ENCODE data around the gene FBXO39. TPM values are rescaled to one million over a fixed set of nuclear protein-coding genes. Genes with fewer than 3 reads are reported as not detected.

The FBXO39 gene
- total RNA-seq, 6 experiments from 2014 or later = not detected

GRCh38 chr17:6818938-6819337, 42.9 kb downstream of the FBXO39 start:
- TF ChIP-seq CTCF (IDR thresholded peaks at IDR 0.05) = no peak
- H3K27me3 Mint-ChIP-seq (ENCODE audit: insufficient read depth) = peaks cover 17% of the 10 kb centered on the region

GRCh38 chr17:6823011-6823442, 47.0 kb downstream of the FBXO39 start:
- Mint-ChIP-seq H3K9me3 (peaks cover 9% of the 10 kb centered on the region), H3K36me3 (ENCODE audit: low read depth) (no peaks in the 10 kb centered on the region; the same call in 1 of the 2 replicates), H3K27me3 (ENCODE audit: insufficient read depth) (peaks cover 6% of the 10 kb centered on the region; the same call in 1 of the 2 replicates), H3K27ac (no peak overlapping the region), H3K4me1 (ENCODE audit: low read depth) (peaks cover 13% of the 10 kb centered on the region), H3K4me3 (no peak overlapping the region)
- peak; percentile 73 for DNase-seq
- no peak for TF ChIP-seq CTCF (IDR thresholded peaks at IDR 0.05)

More at GRCh38 chr17:6818938-6819337, 42.9 kb downstream of the FBXO39 start:
- DNase-seq = no peak
- Mint-ChIP-seq H3K27ac (no peak overlapping the region), H3K4me1 (ENCODE audit: low read depth) (peaks cover 13% of the 10 kb centered on the region), H3K9me3 (peaks cover 9% of the 10 kb centered on the region), H3K36me3 (ENCODE audit: low read depth) (no peaks in the 10 kb centered on the region; the same call in 1 of the 2 replicates), H3K4me3 (no peak overlapping the region)

- H3K27ac Mint-ChIP-seq = no peak overlapping the region
- TF ChIP-seq CTCF (IDR thresholded peaks at IDR 0.05) = no peak
- H3K4me3 Mint-ChIP-seq = no peak overlapping the region
- H3K9me3 Mint-ChIP-seq = no peaks in the 10 kb centered on the region
- H3K27me3 Mint-ChIP-seq (ENCODE audit: insufficient read depth) = peaks cover 33% of the 10 kb centered on the region
- no peaks in the 10 kb centered on the region for H3K36me3 Mint-ChIP-seq (ENCODE audit: low read depth)
- no peaks in the 10 kb centered on the region for H3K4me1 Mint-ChIP-seq (ENCODE audit: low read depth)
- no peak for DNase-seq
Observed at GRCh38 chr17:6830383-6830986, 54.5 kb downstream of the FBXO39 start.

- H3K4me1 Mint-ChIP-seq (ENCODE audit: low read depth) = no peaks in the 10 kb centered on the region
- no peak for TF ChIP-seq CTCF (IDR thresholded peaks at IDR 0.05)
- H3K36me3 Mint-ChIP-seq (ENCODE audit: low read depth) = no peaks in the 10 kb centered on the region
- DNase-seq = peak; percentile 16
- H3K4me3 Mint-ChIP-seq = no peak within 1 kb of the TSS
- peaks cover 37% of the 10 kb centered on the region for H3K27me3 Mint-ChIP-seq (ENCODE audit: insufficient read depth)
- no peaks in the 10 kb centered on the region for H3K9me3 Mint-ChIP-seq
- no peak within 1 kb of the TSS for H3K27ac Mint-ChIP-seq
Observed at GRCh38 chr17:6831661-6832263, 55.7 kb downstream of the FBXO39 start, which contains the start of gene TEKT1. Gene TEKT1, minus strand, starts transcription at chr17:6831729. Its CDS starts 1,353 bp downstream, at chr17:6830376.

Other genes starting within 250 kb of the FBXO39 start
- gene PITPNM3, start 219.7 kb upstream of the FBXO39 start, total RNA-seq (2021; fragmentation: NEBNext Ultra II Directional; extraction: Animal tissue kit (Norgen Biotek cat#: 25700)) = 1 to 10 TPM in 4 of 6 experiments, under 1 TPM in 2; 0.94 to 1.1 (median 1.0) TPM
- 10 to 100 TPM; 15.1 to 17.8 (median 16.4) TPM for gene KIAA0753, start 135.5 kb upstream of the FBXO39 start, total RNA-seq (2021; fragmentation: NEBNext Ultra II Directional; extraction: Animal tissue kit (Norgen Biotek cat#: 25700))
- gene TXNDC17, start 135.2 kb upstream of the FBXO39 start, total RNA-seq (2021; fragmentation: NEBNext Ultra II Directional; extraction: Animal tissue kit (Norgen Biotek cat#: 25700)) = 100 to 1,000 TPM; 115 to 154 (median 139) TPM
- 10 to 100 TPM; 19.5 to 23.9 (median 20.0) TPM for gene MED31, start 124.6 kb upstream of the FBXO39 start, total RNA-seq (2021; fragmentation: NEBNext Ultra II Directional; extraction: Animal tissue kit (Norgen Biotek cat#: 25700))
- 1 to 10 TPM; 1.0 to 1.7 (median 1.3) TPM for gene C17orf100, start 124.5 kb upstream of the FBXO39 start, total RNA-seq (2021; fragmentation: NEBNext Ultra II Directional; extraction: Animal tissue kit (Norgen Biotek cat#: 25700))
- not detected for gene SLC13A5, start 62.8 kb upstream of the FBXO39 start, total RNA-seq (2021; fragmentation: NEBNext Ultra II Directional; extraction: Animal tissue kit (Norgen Biotek cat#: 25700))
- gene XAF1, start 20.2 kb upstream of the FBXO39 start, total RNA-seq (2021; fragmentation: NEBNext Ultra II Directional; extraction: Animal tissue kit (Norgen Biotek cat#: 25700)) = 1 to 10 TPM; 3.0 to 4.6 (median 3.7) TPM
- gene TEKT1, start 55.5 kb downstream of the FBXO39 start, total RNA-seq (2021; fragmentation: NEBNext Ultra II Directional; extraction: Animal tissue kit (Norgen Biotek cat#: 25700)) = not detected
- not detected for gene ALOX12, start 219.8 kb downstream of the FBXO39 start, total RNA-seq (2021; fragmentation: NEBNext Ultra II Directional; extraction: Animal tissue kit (Norgen Biotek cat#: 25700))
- 100 to 1,000 TPM; 286 to 382 (median 343) TPM for gene RNASEK, start 236.4 kb downstream of the FBXO39 start, total RNA-seq (2021; fragmentation: NEBNext Ultra II Directional; extraction: Animal tissue kit (Norgen Biotek cat#: 25700))
- not detected for gene BCL6B, start 246.8 kb downstream of the FBXO39 start, total RNA-seq (2021; fragmentation: NEBNext Ultra II Directional; extraction: Animal tissue kit (Norgen Biotek cat#: 25700))

Measured in HFFc6 (cell line).